ENCODE data around the gene WASL. TPM values are rescaled to one million over a fixed set of nuclear protein-coding genes. Genes with fewer than 3 reads are reported as not detected.

WASL gene
- total RNA-seq, 1 experiment from 2014 or later: 42.3 TPM

DNA sequence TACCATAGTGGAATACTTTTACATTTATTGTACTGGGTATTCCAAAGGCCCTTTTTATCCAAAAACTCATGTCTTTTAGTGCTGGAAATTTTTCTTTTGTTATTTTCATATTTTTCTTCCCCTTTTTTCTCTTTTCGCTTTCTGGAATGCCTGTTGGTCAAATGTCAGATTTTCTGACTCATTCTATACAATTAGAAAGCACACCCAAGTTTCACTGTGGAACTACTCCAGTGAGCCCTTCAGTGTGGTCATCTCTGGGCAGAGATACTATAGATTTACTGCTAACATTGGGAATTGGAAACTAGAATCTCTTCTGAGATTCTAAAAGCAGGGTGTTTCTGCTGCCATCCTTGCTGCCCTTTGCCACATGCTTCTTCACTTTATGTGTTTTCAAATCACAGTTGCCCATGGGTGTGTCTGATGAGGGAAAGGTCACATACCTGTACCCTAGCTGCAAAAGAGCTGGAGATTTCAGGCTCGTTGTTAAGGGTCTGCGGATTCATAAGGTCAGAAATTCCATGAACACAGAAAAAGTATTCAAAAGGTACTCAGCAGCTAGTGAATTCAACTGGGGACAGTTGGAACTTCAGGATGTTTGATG is 5.6 kb upstream of the WASL start:
- H3K27ac Mint-ChIP-seq (ENCODE audit: unreplicated experiment): no peak overlapping the region
- peaks cover 5% of the 10 kb centered on the region for H3K36me3 Mint-ChIP-seq (ENCODE audit: insufficient read depth, unreplicated experiment)
- H3K4me3 Mint-ChIP-seq (ENCODE audit: unreplicated experiment): no peak overlapping the region
- Histone ChIP-seq H3K36me3 (ENCODE audit: control insufficient read depth, insufficient read depth, low read length) (no peaks in the 10 kb centered on the region), H3K9me3 (no peaks in the 10 kb centered on the region), H3K4me3 (ENCODE audit: low read depth, low read length) (no peak overlapping the region), H3K27me3 (replicated peaks; ENCODE audit: control insufficient read depth, insufficient read depth, low read length) (no peaks in the 10 kb centered on the region), H3K4me1 (peaks cover 10% of the 10 kb centered on the region; the same call in 1 of the 2 replicates)
- POLR2A ChIA-PET: no interaction called here
- no peaks in the 10 kb centered on the region for H3K9me3 Mint-ChIP-seq (ENCODE audit: unreplicated experiment)
- TF ChIP-seq, protein P1, sequence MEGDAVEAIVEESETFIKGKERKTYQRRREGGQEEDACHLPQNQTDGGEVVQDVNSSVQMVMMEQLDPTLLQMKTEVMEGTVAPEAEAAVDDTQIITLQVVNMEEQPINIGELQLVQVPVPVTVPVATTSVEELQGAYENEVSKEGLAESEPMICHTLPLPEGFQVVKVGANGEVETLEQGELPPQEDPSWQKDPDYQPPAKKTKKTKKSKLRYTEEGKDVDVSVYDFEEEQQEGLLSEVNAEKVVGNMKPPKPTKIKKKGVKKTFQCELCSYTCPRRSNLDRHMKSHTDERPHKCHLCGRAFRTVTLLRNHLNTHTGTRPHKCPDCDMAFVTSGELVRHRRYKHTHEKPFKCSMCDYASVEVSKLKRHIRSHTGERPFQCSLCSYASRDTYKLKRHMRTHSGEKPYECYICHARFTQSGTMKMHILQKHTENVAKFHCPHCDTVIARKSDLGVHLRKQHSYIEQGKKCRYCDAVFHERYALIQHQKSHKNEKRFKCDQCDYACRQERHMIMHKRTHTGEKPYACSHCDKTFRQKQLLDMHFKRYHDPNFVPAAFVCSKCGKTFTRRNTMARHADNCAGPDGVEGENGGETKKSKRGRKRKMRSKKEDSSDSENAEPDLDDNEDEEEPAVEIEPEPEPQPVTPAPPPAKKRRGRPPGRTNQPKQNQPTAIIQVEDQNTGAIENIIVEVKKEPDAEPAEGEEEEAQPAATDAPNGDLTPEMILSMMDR (IDR thresholded peaks at IDR 0.05; ENCODE audit: insufficient read depth in 1 of 2, low read depth in 1 of 2, low read length in 1 of 2, severe bottlenecking in 1 of 2, unreplicated experiment in 1 of 2): no peak
- no peaks in the 10 kb centered on the region for H3K27me3 Mint-ChIP-seq (ENCODE audit: insufficient read depth, unreplicated experiment)
- no TSS peak for BruUV-seq (replicated peaks)
- CTCF ChIA-PET: no interaction called here
- intact Hi-C loops (cut with micrococcal nuclease; ENCODE audit: unreplicated experiment): no loop called here
- no peaks in the 10 kb centered on the region for H3K4me1 Mint-ChIP-seq (ENCODE audit: low read depth, unreplicated experiment)
- DNase-seq: no peak

DNA sequence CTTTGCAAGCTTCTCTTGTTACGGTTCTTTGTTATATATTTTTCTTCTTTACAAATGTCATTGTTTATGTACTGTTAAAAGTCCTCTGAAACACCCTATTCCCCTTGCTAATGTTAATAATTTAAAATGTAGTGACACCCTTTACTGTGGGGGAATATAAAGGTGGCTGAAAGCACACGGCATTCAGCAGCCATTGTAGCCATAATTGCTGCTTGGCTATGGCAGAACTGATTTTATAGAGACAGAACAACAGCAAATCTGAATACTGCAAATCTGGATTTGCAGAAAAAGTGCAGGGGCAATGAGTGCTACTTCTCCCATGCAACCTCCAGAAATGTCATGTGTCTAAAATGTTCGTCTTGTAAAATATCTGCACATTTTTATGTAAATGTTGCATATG is 3.7 kb upstream of the WASL start:
- Mint-ChIP-seq H3K4me3 (ENCODE audit: unreplicated experiment) (no peak overlapping the region), H3K4me1 (ENCODE audit: low read depth, unreplicated experiment) (no peaks in the 10 kb centered on the region), H3K27me3 (ENCODE audit: insufficient read depth, unreplicated experiment) (no peaks in the 10 kb centered on the region), H3K9me3 (ENCODE audit: unreplicated experiment) (no peaks in the 10 kb centered on the region), H3K27ac (ENCODE audit: unreplicated experiment) (no peak overlapping the region), H3K36me3 (ENCODE audit: insufficient read depth, unreplicated experiment) (peaks cover 14% of the 10 kb centered on the region)
- no TSS peak for BruUV-seq (replicated peaks)
- intact Hi-C loops (cut with micrococcal nuclease; ENCODE audit: unreplicated experiment): no loop called here
- POLR2A ChIA-PET: no interaction called here
- CTCF ChIA-PET: no interaction called here
- TF ChIP-seq, protein P1 (IDR thresholded peaks at IDR 0.05; ENCODE audit: insufficient read depth in 1 of 2, low read depth in 1 of 2, low read length in 1 of 2, severe bottlenecking in 1 of 2, unreplicated experiment in 1 of 2): no peak
- Histone ChIP-seq H3K36me3 (ENCODE audit: control insufficient read depth, insufficient read depth, low read length) (no peaks in the 10 kb centered on the region), H3K9me3 (no peaks in the 10 kb centered on the region), H3K27me3 (replicated peaks; ENCODE audit: control insufficient read depth, insufficient read depth, low read length) (no peaks in the 10 kb centered on the region), H3K4me1 (peaks cover 10% of the 10 kb centered on the region; the same call in 1 of the 2 replicates), H3K4me3 (ENCODE audit: low read depth, low read length) (no peak overlapping the region)
- DNase-seq: no peak

DNA sequence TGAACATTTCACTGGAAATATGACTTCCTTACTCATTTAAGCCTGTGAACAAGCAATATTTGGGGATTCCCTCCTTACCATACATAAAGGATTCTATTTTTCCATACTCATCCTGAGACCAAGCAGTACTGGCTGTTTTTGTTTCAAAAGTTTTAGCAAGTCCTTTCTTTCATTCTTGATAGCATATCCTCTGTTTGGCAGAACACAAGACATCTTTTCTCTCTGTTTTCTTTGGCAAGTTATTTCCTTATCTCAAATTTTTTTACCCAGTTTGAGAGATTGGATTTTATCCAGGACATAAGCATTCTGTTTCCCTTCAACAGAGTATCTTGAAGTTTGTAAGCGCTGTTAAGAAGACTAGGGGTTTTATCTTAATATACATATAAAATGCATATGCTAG is 3.0 kb upstream of the WASL start:
- H3K4me1 Mint-ChIP-seq (ENCODE audit: low read depth, unreplicated experiment): peaks cover 1% of the 10 kb centered on the region
- TF ChIP-seq, protein P1 (IDR thresholded peaks at IDR 0.05; ENCODE audit: insufficient read depth in 1 of 2, low read depth in 1 of 2, low read length in 1 of 2, severe bottlenecking in 1 of 2, unreplicated experiment in 1 of 2): no peak
- no peak overlapping the region for H3K4me3 ChIP-seq (ENCODE audit: low read depth, low read length)
- BruUV-seq (replicated peaks): no TSS peak
- no peak overlapping the region for H3K4me3 Mint-ChIP-seq (ENCODE audit: unreplicated experiment)
- H3K27me3 ChIP-seq (replicated peaks; ENCODE audit: control insufficient read depth, insufficient read depth, low read length): no peaks in the 10 kb centered on the region
- H3K27me3 Mint-ChIP-seq (ENCODE audit: insufficient read depth, unreplicated experiment): no peaks in the 10 kb centered on the region
- H3K36me3 ChIP-seq (ENCODE audit: control insufficient read depth, insufficient read depth, low read length): no peaks in the 10 kb centered on the region
- peaks cover 12% of the 10 kb centered on the region for H3K4me1 ChIP-seq
- CTCF ChIA-PET: no interaction called here
- POLR2A ChIA-PET: no interaction called here
- H3K9me3 ChIP-seq: no peaks in the 10 kb centered on the region
- H3K27ac Mint-ChIP-seq (ENCODE audit: unreplicated experiment): no peak overlapping the region
- intact Hi-C loops (cut with micrococcal nuclease; ENCODE audit: unreplicated experiment): no loop called here
- no peak for DNase-seq
- H3K9me3 Mint-ChIP-seq (ENCODE audit: unreplicated experiment): no peaks in the 10 kb centered on the region
- H3K36me3 Mint-ChIP-seq (ENCODE audit: insufficient read depth, unreplicated experiment): peaks cover 20% of the 10 kb centered on the region
